GM12891 (cell line): ENCODE results near the gene GRIFIN.

Source experiments
- POLR2A ChIP-seq: IDR thresholded peaks from 2 replicates; pipeline ENCODE4 v1.6.1; 2011; ENCODE audit warnings: low read depth, low read length, control low read depth
- TAF1 ChIP-seq: IDR thresholded peaks from 2 replicates; pipeline ENCODE4 v1.6.1; 2011; ENCODE audit warnings: low read depth, low read length, control low read depth

- TF ChIP-seq POLR2A: no peak
- no peak for TF ChIP-seq TAF1
Measured at GRCh38 chr7:2482725-2483451, 6.7 kb upstream of the GRIFIN start.
